Measurements from ENCODE around the gene C16orf78.
"Not testable (repeated sequence)": the region's sequence is repeated elsewhere in the genome, so short reads cannot be mapped to it uniquely, and the experiment has no call there.

The C16orf78 gene

DNA sequence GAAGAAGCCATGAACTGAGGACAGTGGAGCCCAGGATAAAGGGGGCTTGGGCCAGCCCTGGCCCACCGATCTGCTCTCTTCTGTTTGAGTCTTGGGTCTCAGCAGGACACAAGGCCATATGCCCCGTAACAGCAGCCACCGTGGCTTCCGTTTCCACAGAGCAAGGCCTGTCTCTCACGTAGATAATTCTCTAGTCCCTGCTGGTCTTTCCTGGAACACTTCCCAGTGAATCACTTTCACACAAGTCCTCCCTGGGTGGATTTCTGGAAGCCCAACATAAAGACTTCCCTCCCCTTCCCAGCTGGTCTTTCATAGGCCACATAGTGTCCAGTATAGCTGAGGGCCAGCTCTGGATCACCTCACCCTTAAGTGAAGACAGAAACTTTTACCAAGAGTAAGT, 19.9 kb upstream of the C16orf78 start:
- in situ Hi-C loops (cut with HindIII; ENCODE audit: low sequenced_read_pairs) = no loop called here
- TF ChIP-seq CTCF (IDR thresholded peaks at IDR 0.05; ENCODE audit: low read depth, low read length) = no peak
- DNase-seq (ENCODE audit: low read depth, low spot score) = no peak
- H3K4me3 ChIP-seq (ENCODE audit: low read depth, low read length) = no peak overlapping the region

DNA sequence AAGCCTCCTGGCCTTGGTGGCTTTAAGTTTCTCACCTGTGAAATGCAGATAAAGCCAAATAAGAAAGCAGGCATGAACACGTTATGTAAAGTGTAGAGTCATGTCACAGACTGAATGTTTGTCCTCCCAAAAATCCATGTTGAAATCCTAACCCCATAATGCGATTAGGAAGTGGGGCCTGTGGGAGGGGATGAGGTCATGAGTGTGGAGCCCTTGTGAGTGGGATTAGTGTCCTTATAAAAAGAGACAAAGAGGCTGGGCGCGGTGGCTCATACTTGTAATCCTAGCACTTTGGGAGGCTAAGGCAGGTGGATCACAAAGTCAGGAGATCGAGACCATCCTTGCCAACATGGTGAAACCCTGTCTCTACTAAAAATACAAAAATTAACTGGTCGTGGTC, 19.5 kb upstream of the C16orf78 start:
- TF ChIP-seq CTCF (IDR thresholded peaks at IDR 0.05; ENCODE audit: low read depth, low read length) = no peak
- no peak for DNase-seq (ENCODE audit: low read depth, low spot score)
- H3K4me3 ChIP-seq (ENCODE audit: low read depth, low read length) = no peak overlapping the region
- in situ Hi-C loops (cut with HindIII; ENCODE audit: low sequenced_read_pairs) = no loop called here

DNA sequence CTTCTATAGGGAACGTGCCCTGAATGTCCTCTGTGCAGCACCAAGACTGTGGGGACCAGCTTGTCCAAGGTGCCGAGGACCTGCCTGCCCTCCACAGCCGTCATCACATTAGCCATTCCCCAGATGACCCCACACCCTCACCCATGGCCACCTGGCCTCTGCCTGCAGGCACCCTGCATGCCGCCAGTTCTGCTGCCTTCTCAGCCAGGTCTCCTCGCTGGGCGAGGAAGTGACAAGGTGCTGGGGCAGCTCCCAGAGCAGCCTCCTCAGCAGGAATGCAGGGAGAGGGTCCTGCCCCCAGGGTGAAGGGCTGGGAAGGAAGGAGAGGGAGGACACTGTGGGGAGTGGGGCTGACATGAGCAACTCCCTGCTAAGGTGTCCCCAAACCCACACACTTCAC, 18.6 kb upstream of the C16orf78 start:
- in situ Hi-C loops (cut with HindIII; ENCODE audit: low sequenced_read_pairs) = no loop called here
- DNase-seq (ENCODE audit: low read depth, low spot score) = no peak
- no peak overlapping the region for H3K4me3 ChIP-seq (ENCODE audit: low read depth, low read length)
- TF ChIP-seq CTCF (IDR thresholded peaks at IDR 0.05; ENCODE audit: low read depth, low read length) = no peak

- DNase-seq (ENCODE audit: low read depth, low spot score) = no peak
- TF ChIP-seq CTCF (IDR thresholded peaks at IDR 0.05; ENCODE audit: low read depth, low read length) = no peak
- no peak overlapping the region for H3K4me3 ChIP-seq (ENCODE audit: low read depth, low read length)
- in situ Hi-C loops (cut with HindIII; ENCODE audit: low sequenced_read_pairs) = no loop called here
Observed at GRCh38 chr16:49355933-49356665, 17.5 kb upstream of the C16orf78 start.

DNA sequence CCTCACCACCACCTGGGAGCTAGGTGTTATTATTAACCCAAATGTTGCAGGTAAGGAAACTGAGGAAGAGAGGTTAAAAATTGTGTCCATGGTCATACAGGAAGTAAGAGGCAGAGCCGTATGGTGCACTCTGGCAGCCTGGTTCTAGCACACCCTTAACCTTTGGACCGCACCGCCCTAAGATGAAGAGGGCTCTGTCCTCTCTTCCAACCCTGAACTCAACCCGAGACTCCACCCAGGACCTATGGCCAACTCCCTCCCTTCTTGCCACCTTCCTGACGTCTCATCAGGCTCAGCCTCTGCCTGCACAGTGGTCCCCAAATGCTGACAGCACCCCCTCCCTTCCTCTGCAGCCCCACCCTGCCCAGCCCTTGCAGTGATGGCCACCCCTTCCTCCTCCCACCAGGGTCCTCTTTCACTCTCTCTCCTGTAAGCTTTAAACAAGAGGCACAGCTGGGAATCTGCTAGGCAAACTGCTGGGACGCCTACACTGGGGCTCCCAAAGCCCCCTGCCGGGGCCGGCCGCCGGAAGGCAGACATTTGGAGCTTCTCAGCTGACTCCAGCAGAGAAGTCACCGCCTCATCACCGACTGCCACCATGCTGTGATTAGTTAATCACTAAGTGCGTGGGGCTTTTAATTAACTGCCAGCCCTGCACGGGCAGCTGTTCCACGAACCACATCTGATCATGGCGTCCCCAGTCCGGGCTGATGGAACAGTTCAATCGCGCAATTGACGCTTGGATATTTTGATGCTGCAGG, 16.7 kb upstream of the C16orf78 start:
- in situ Hi-C loops (cut with HindIII; ENCODE audit: low sequenced_read_pairs) = no loop called here
- H3K4me3 ChIP-seq (ENCODE audit: low read depth, low read length) = no peak overlapping the region
- DNase-seq (ENCODE audit: low read depth, low spot score) = no peak
- no peak for TF ChIP-seq CTCF (IDR thresholded peaks at IDR 0.05; ENCODE audit: low read depth, low read length)

DNA sequence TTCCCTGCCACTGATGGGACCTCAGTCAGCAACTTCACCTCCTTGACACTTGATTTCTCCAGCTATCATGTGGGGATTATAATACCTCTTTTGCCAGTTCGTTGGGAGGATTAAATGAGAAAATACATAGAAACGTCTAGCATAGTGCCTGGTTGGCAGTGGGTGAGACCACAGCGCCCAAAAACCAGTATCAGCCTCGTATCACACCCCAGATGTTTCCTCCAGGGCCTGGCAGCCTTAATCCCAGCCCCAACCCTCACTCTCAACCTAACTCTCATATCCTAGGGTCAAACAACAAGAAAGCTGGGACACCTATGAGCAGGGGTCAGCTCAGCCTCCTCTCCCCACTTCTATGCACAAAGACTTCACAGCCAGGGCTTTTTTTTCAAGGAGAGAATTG, 14.0 kb upstream of the C16orf78 start:
- DNase-seq (ENCODE audit: low read depth, low spot score) = no peak
- no peak for TF ChIP-seq CTCF (IDR thresholded peaks at IDR 0.05; ENCODE audit: low read depth, low read length)
- H3K4me3 ChIP-seq (ENCODE audit: low read depth, low read length) = no peak overlapping the region
- in situ Hi-C loops (cut with HindIII; ENCODE audit: low sequenced_read_pairs) = no loop called here

- in situ Hi-C loops (cut with HindIII; ENCODE audit: low sequenced_read_pairs); DNase-seq (ENCODE audit: low read depth, low spot score); H3K4me3 ChIP-seq (ENCODE audit: low read depth, low read length): not testable (repeated sequence)
Observed at GRCh38 chr16:49361731-49362130, 11.9 kb upstream of the C16orf78 start.

All from astrocyte of the spinal cord (primary cell).